GM12865 (cell line): ENCODE results near the gene TMEM135.
"Not testable (repeated sequence)": the region's sequence is repeated elsewhere in the genome, so short reads cannot be mapped to it uniquely, and the experiment has no call there.

Experiments used
- DNase-seq: peaks from one replicate; pipeline ENCODE4 v3.0.0; 2010; ENCODE audit warnings: low read depth
- H3K4me3 ChIP-seq: 2 replicates; pipeline ENCODE4 v1.5.1; 2011; ENCODE audit warnings: mild to moderate bottlenecking, low read depth, low read length, control low read depth
- TF ChIP-seq, protein P1 (sequence below): IDR thresholded peaks from 2 replicates; pipeline ENCODE4 v1.5.1; 2011; ENCODE audit warnings: low read length, control low read depth, low read depth, inconsistent platforms; ENCODE audit not compliant: insufficient read depth; ENCODE audit errors: missing control alignments

Gene TMEM135

DNA sequence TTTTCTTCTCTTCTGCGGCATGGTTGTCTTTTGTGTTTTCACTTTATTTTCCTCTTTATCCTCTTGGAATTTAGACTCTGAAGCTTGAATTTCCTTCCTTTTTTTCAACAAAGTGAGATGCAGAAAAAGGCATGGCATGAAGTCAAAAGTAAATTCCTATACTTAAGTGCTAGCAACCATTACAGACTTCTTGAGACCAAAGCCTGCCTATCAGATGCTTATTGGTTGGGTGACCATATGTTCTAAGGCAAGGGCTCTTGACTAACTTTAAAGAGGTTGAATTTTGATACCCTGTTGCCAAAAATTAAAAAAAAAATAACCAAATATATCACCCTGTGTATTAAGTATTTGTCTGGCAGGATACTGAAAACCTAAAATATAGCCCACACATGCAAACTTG, 237.4 kb downstream of the TMEM135 start:
- TF ChIP-seq, protein P1, sequence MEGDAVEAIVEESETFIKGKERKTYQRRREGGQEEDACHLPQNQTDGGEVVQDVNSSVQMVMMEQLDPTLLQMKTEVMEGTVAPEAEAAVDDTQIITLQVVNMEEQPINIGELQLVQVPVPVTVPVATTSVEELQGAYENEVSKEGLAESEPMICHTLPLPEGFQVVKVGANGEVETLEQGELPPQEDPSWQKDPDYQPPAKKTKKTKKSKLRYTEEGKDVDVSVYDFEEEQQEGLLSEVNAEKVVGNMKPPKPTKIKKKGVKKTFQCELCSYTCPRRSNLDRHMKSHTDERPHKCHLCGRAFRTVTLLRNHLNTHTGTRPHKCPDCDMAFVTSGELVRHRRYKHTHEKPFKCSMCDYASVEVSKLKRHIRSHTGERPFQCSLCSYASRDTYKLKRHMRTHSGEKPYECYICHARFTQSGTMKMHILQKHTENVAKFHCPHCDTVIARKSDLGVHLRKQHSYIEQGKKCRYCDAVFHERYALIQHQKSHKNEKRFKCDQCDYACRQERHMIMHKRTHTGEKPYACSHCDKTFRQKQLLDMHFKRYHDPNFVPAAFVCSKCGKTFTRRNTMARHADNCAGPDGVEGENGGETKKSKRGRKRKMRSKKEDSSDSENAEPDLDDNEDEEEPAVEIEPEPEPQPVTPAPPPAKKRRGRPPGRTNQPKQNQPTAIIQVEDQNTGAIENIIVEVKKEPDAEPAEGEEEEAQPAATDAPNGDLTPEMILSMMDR, result no peak
- no peak overlapping the region for H3K4me3 ChIP-seq
- no peak for DNase-seq

DNA sequence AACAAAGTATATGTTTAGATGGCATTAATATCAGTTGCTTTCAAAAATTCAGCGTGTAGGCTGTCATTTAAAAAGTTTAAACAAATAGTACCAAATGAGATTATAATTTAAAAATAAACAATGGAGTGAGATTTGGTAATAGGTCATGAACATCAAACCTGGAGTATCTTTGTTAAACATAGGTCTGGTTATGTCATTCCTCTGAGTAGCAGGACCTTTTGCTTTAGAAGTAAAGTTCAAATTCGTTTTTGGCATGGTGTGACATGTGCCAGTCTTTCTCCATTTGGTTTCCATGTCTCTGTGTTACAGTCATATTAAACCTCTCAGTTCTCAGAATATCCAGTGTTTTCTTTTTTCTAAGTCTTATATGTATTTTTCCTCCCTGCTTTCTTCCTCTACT, 242.4 kb downstream of the TMEM135 start:
- no peak overlapping the region for H3K4me3 ChIP-seq
- DNase-seq, result no peak

DNA sequence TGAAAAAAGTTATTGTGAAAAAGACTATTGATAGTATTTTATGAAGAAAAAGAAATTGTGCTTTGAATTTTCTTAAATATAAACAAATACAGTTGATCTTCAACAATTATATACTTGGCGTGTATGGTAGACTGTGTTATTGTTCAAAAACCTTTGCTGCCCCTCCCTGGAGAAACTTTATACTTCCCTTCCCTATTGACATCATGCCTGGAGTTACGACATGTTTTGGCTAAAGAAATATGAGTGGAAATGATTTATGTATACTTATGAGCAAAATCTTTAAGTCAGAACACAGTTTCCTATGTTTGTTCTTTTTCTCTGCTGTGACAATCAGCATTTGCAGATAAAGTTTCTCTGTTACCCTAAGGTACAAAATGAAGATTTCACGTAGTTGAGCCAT, 243.8 kb downstream of the TMEM135 start:
- no peak for DNase-seq
- H3K4me3 ChIP-seq, result no peak overlapping the region
- TF ChIP-seq, protein P1, result no peak

More for the DNA sequence above, 242.4 kb downstream of the TMEM135 start:
- TF ChIP-seq, protein P1, result no peak

DNA sequence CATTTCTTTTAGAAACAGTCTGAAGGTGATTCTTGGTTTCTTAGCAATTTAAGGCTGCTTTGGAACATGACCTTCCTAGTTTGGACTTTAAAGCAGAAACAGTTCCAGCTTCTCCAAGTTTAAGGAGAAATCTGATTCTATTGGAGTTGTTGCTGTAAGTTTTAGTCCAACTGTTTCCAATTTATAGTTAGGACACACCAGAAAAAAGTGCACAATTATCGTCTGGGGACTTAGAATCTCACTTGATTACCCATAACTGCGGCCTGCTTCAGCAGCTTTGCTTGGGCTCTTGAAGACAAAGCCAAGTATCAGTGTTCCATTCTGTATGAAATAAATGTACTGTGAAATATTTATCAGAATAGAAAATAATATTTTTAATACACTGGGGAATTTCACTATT, 246.6 kb downstream of the TMEM135 start:
- H3K4me3 ChIP-seq, result no peak overlapping the region
- DNase-seq, result no peak
- TF ChIP-seq, protein P1, result no peak

DNA sequence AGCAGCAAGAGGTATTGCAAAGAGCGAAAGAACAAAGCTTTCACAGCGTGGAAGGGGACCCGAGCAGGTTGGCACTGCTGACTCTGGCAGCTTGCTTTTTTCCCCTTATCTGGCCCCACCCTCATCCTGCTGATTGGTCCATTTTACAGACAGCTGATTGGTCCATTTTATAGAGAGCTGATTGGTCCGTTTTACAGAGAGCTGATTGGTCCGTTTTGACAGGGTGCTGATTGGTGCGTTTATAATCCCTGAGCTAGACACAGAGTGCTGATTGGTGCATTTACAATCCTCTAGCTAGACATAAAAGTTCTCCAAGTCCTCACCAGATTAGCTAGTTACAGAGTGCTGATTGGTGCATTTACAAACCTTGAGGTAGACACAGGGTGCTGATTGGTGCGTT, 247.9 kb downstream of the TMEM135 start:
- DNase-seq, H3K4me3 ChIP-seq: not testable (repeated sequence)

DNA sequence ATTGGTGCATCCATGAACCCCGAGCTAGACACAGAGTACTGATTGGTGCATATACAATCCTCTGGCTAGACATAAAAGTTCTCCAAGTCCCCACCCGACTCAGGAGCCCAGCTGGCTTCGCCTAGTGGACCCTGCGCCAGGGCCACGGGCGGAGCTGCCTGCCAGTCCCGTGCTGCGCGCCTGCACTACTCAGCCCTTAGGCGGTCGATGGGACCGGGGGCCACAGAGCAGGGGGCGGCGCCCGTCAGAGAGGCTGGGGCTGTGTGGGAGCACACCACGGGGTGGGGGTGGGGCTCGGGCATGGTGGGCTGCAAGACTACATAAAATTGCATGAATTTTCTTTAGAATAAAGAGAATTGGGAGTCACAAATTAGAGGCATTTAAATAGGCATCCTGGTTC, 248.6 kb downstream of the TMEM135 start:
- no peak overlapping the region for H3K4me3 ChIP-seq
- TF ChIP-seq, protein P1, result no peak
- no peak for DNase-seq

DNA sequence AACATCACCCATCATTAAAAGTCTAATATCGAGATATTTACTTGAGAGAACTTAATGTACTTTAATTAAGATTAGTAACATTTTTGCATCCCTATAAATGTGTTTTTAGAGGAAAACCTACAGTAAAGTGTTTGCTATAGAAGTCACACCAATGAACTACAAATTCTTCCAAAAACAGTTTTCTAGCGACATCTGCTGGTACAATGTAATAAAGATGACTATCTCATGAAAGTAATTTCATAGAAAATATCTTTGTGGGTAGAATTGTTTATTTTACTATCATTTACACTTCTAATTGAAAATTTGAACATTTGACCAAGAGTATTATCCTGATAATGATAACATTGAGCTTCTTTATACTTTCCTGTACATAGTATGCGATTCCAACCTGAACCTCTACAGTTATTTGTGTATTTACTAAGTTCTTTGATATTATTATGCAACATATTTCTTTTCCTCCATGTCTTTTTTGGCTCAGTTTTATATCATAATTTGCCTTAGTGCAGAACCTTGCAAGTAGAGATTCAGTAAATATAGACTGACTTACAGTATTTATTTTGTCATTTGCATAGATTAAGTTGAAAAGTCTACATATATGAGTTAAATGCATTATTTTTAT, 252.7 kb downstream of the TMEM135 start:
- H3K4me3 ChIP-seq, result no peak overlapping the region
- TF ChIP-seq, protein P1, result peak; percentile 44
- DNase-seq, result peak; percentile 56
